Activated CD4-positive, alpha-beta T cell treated with anti-CD3 and anti-CD28 coated beads, Interleukin-2, amount 10 ng/mL, durations not matched to agents 24 days and 14 days (primary cell): ENCODE results near the gene TMOD3. TPM values are rescaled to one million over a fixed set of nuclear protein-coding genes. Genes with fewer than 3 reads are reported as not detected.

ENCODE experiments used
- DNase-seq: peaks from one replicate; pipeline ENCODE4 v3.0.0; 2022
- H3K27ac Mint-ChIP-seq: one replicate; pipeline ENCODE4 v1.8.0; 2022; ENCODE audit warnings: mild to moderate bottlenecking, mixed read lengths
- H3K27me3 Mint-ChIP-seq: one replicate; pipeline ENCODE4 v1.8.0; 2022; ENCODE audit warnings: mixed read lengths
- H3K36me3 Mint-ChIP-seq: one replicate; pipeline ENCODE4 v1.8.0; 2022; ENCODE audit warnings: low read depth, mild to moderate bottlenecking, mixed read lengths
- H3K4me1 Mint-ChIP-seq: one replicate; pipeline ENCODE4 v1.8.0; 2021; ENCODE audit warnings: mixed read lengths
- H3K4me3 Mint-ChIP-seq: one replicate; pipeline ENCODE4 v1.8.0; 2022; ENCODE audit warnings: mild to moderate bottlenecking, moderate library complexity, mixed read lengths
- H3K9me3 Mint-ChIP-seq: one replicate; pipeline ENCODE4 v1.8.0; 2021; ENCODE audit warnings: mixed read lengths
- intact Hi-C: fragments of 100-400 bp; cut with micrococcal nuclease; formaldehyde crosslinking; loops from one replicate; pipeline ENCODE4 v1.15.1; 2023
- total RNA-seq: library from RNA; stranded (reverse); gene quantifications from 2 replicates; pipeline ENCODE4 v1.2.3, GENCODE V29; 2022

TMOD3 gene
- total RNA-seq, 1 donor from 2014 or later = 60.8 TPM

- no peak for DNase-seq
- Mint-ChIP-seq H3K27ac (peak overlapping the region; percentile 71), H3K36me3 (peaks cover 45% of the 10 kb centered on the region), H3K9me3 (no peaks in the 10 kb centered on the region), H3K4me3 (peak overlapping the region; percentile 43), H3K27me3 (no peaks in the 10 kb centered on the region), H3K4me1 (peaks cover 53% of the 10 kb centered on the region)
- intact Hi-C loops = no loop called here
Observed at GRCh38 chr15:51863131-51863530, 33.7 kb downstream of the TMOD3 start.

GRCh38 chr15:51864408-51865056 is 35.1 kb downstream of the TMOD3 start:
- Mint-ChIP-seq H3K27ac (peak overlapping the region; percentile 82), H3K27me3 (no peaks in the 10 kb centered on the region), H3K4me3 (peak overlapping the region; percentile 2), H3K36me3 (peaks cover 50% of the 10 kb centered on the region), H3K4me1 (peaks cover 47% of the 10 kb centered on the region), H3K9me3 (no peaks in the 10 kb centered on the region)
- intact Hi-C loops = loop anchor here (1.0 kb wide), 2 partner anchors 18 to 34 kb away; no protein-coding TSS in a partner anchor
- no peak for DNase-seq

- Mint-ChIP-seq H3K9me3 (no peaks in the 10 kb centered on the region), H3K36me3 (peaks cover 49% of the 10 kb centered on the region), H3K4me3 (no peak overlapping the region), H3K27ac (no peak overlapping the region), H3K4me1 (peaks cover 43% of the 10 kb centered on the region), H3K27me3 (no peaks in the 10 kb centered on the region)
- intact Hi-C loops = no loop called here
- DNase-seq = no peak
Observed at GRCh38 chr15:51865317-51865716, 35.9 kb downstream of the TMOD3 start.

DNA sequence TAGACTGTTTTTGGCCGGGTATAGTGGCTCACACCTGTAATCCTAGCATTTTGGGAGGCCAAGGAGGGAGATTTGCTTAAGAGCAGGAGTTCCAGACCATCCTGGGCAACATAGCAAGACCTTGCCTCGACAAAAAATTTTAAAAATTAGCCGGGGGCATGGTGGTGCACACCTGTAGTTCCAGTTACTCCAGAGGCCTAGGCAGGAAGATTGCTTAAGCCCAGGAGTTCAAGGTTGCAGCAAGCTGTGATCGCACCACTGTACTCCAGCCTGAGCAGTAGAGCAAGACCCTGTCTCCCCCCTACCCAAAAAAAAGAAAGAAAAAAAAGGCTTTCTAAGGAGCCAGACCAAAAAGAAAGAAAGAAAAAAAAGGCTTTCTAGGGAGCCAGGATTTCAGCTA is 36.7 kb downstream of the TMOD3 start:
- DNase-seq = no peak
- Mint-ChIP-seq H3K4me3 (no peak overlapping the region), H3K27me3 (no peaks in the 10 kb centered on the region), H3K27ac (peak overlapping the region; percentile 47), H3K4me1 (peaks cover 40% of the 10 kb centered on the region), H3K36me3 (peaks cover 53% of the 10 kb centered on the region), H3K9me3 (no peaks in the 10 kb centered on the region)
- intact Hi-C loops = no loop called here

DNA sequence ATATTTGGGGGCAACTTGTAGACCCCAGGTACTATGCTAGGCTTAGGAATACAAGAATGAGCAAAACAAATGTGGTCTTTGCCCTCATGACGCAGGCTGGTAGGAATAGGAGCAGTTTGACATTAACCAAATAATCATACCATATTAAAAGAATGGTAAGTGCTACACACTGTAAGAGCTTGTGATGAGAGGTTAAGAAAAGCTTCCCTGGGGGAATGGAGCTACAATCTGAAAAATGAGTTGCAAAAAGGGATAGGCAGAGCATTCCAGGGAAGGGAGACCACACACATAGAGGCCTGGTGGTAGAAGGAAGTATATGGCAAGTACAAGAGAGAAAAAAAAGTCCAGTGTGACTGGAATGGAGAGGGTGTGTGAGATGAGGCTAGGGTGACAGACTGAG is 37.3 kb downstream of the TMOD3 start:
- no peaks in the 10 kb centered on the region for H3K27me3 Mint-ChIP-seq
- intact Hi-C loops = no loop called here

GRCh38 chr15:51869060-51869421 is 39.6 kb downstream of the TMOD3 start:
- DNase-seq = no peak
- Mint-ChIP-seq H3K4me1 (peaks cover 17% of the 10 kb centered on the region), H3K4me3 (no peak overlapping the region), H3K27me3 (no peaks in the 10 kb centered on the region), H3K27ac (no peak overlapping the region), H3K9me3 (no peaks in the 10 kb centered on the region), H3K36me3 (peaks cover 55% of the 10 kb centered on the region)
- intact Hi-C loops = no loop called here

More for the DNA sequence above, 37.3 kb downstream of the TMOD3 start:
- DNase-seq = no peak
- H3K36me3 Mint-ChIP-seq = peaks cover 56% of the 10 kb centered on the region
- no peak overlapping the region for H3K27ac Mint-ChIP-seq
- H3K4me1 Mint-ChIP-seq = peaks cover 35% of the 10 kb centered on the region
- H3K9me3 Mint-ChIP-seq = no peaks in the 10 kb centered on the region
- H3K4me3 Mint-ChIP-seq = no peak overlapping the region

DNA sequence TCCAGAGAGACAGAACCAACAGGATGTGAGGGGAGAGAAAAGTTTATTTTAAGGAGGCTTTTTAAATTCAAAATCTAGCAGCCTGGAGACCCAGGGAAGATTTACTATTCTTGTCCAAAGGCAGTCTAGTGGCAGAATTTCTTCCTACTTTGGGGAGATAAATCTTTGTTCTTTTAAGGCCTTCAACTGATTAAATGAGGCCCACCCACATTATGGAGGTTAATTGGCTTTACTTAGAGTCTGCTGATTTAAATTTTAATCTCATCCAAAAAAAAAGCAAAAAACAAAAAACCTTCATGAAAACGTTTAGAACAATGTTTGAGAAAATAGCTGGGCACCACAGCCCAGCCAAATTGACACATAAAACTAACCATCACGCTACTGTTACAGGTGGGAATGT is 41.3 kb downstream of the TMOD3 start:
- Mint-ChIP-seq H3K27me3 (no peaks in the 10 kb centered on the region), H3K36me3 (peaks cover 51% of the 10 kb centered on the region), H3K4me1 (peaks cover 8% of the 10 kb centered on the region), H3K4me3 (no peak overlapping the region), H3K27ac (no peak overlapping the region), H3K9me3 (no peaks in the 10 kb centered on the region)
- intact Hi-C loops = no loop called here
- DNase-seq = no peak

- intact Hi-C loops = no loop called here
- Mint-ChIP-seq H3K36me3 (peaks cover 41% of the 10 kb centered on the region), H3K4me1 (peaks cover 8% of the 10 kb centered on the region), H3K4me3 (no peak overlapping the region), H3K27ac (no peak overlapping the region), H3K9me3 (no peaks in the 10 kb centered on the region), H3K27me3 (no peaks in the 10 kb centered on the region)
- DNase-seq = no peak
Observed at GRCh38 chr15:51874751-51875644, 45.5 kb downstream of the TMOD3 start.

GRCh38 chr15:51876169-51876568 is 46.7 kb downstream of the TMOD3 start:
- Mint-ChIP-seq H3K4me1 (peaks cover 8% of the 10 kb centered on the region), H3K4me3 (no peak overlapping the region), H3K9me3 (no peaks in the 10 kb centered on the region), H3K27ac (no peak overlapping the region), H3K36me3 (peaks cover 34% of the 10 kb centered on the region), H3K27me3 (no peaks in the 10 kb centered on the region)
- DNase-seq = no peak
- intact Hi-C loops = no loop called here

- intact Hi-C loops = no loop called here
- Mint-ChIP-seq H3K4me1 (peaks cover 8% of the 10 kb centered on the region), H3K9me3 (no peaks in the 10 kb centered on the region), H3K36me3 (peaks cover 26% of the 10 kb centered on the region), H3K27ac (peak overlapping the region; percentile 35), H3K4me3 (no peak overlapping the region), H3K27me3 (no peaks in the 10 kb centered on the region)
- no peak for DNase-seq
Observed at GRCh38 chr15:51878446-51879386, 49.3 kb downstream of the TMOD3 start.

GRCh38 chr15:51879555-51879954 is 50.1 kb downstream of the TMOD3 start:
- intact Hi-C loops = no loop called here

DNA sequence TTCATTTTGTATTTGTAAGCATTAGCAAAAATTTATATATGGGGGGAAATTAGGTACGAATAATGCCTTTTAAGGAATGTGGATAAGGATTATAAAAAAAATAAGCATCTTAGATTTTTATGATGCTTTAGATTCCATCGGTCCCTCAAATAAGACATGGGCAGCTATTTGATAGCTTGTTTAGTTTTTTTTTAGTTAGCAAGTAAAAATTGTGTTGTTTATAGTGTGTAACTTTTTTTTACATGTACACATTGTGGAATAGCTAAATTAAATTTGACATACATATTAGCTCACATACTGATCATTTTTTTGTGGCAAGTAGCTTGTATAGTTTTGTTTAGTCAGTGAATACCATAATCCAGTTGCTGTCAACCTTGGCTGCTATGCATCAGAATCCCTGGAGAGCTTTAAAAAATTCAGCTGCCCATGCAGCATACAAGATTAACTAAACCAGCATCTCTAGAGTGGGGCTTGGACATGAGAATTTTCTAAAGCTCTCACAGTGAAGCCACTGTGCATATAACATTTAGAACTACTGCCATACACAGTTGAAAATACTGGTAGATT is 53.9 kb downstream of the TMOD3 start:
- DNase-seq = no peak
- Mint-ChIP-seq H3K4me3 (no peak overlapping the region), H3K9me3 (no peaks in the 10 kb centered on the region), H3K4me1 (peaks cover 11% of the 10 kb centered on the region), H3K27ac (no peak overlapping the region), H3K36me3 (peaks cover 30% of the 10 kb centered on the region), H3K27me3 (no peaks in the 10 kb centered on the region)
- intact Hi-C loops = loop anchor here (10.0 kb wide), 1 partner anchor 251 kb away; no protein-coding TSS in a partner anchor

More at GRCh38 chr15:51879555-51879954, 50.1 kb downstream of the TMOD3 start:
- H3K4me3 Mint-ChIP-seq = no peak overlapping the region
- no peaks in the 10 kb centered on the region for H3K27me3 Mint-ChIP-seq
- no peak for DNase-seq
- H3K36me3 Mint-ChIP-seq = peaks cover 33% of the 10 kb centered on the region
- H3K4me1 Mint-ChIP-seq = peaks cover 15% of the 10 kb centered on the region
- no peaks in the 10 kb centered on the region for H3K9me3 Mint-ChIP-seq
- no peak overlapping the region for H3K27ac Mint-ChIP-seq

- Mint-ChIP-seq H3K4me3 (no peak overlapping the region), H3K27me3 (no peaks in the 10 kb centered on the region), H3K27ac (no peak overlapping the region), H3K4me1 (peaks cover 9% of the 10 kb centered on the region), H3K36me3 (peaks cover 30% of the 10 kb centered on the region), H3K9me3 (no peaks in the 10 kb centered on the region)
- no peak for DNase-seq
- intact Hi-C loops = loop anchor here (10.0 kb wide), 1 partner anchor 251 kb away; no protein-coding TSS in a partner anchor
Observed at GRCh38 chr15:51884041-51884440, 54.6 kb downstream of the TMOD3 start.
